Endodermal cell (in vitro differentiated cells): ENCODE results near the gene ENDOU. TPM values are rescaled to one million over a fixed set of nuclear protein-coding genes. Genes with fewer than 3 reads are reported as not detected.

Experiments
- DNase-seq: peaks from one replicate; pipeline ENCODE4 v3.0.0-alpha.2; 2017
- H3K27ac ChIP-seq: 2 replicates; pipeline ENCODE4 v1.5.1; 2013; ENCODE audit warnings: mild to moderate bottlenecking, low read depth, low read length, moderate library complexity
- H3K27me3 ChIP-seq: 2 replicates; pipeline ENCODE4 v1.6.1; 2013; ENCODE audit warnings: mild to moderate bottlenecking, low read length, moderate library complexity; ENCODE audit not compliant: insufficient read depth, control insufficient read depth, poor library complexity, severe bottlenecking
- H3K36me3 ChIP-seq: 2 replicates; pipeline ENCODE4 v1.7.0; 2013; ENCODE audit warnings: mild to moderate bottlenecking, low read length, moderate library complexity; ENCODE audit not compliant: control insufficient read depth, insufficient read depth
- H3K4me1 ChIP-seq: one replicate; pipeline ENCODE4 v1.7.0; 2013; ENCODE audit warnings: low read length; ENCODE audit not compliant: control insufficient read depth, insufficient read depth
- H3K4me3 ChIP-seq: 2 replicates; pipeline ENCODE4 v1.5.1; 2013; ENCODE audit warnings: mild to moderate bottlenecking, low read length, moderate library complexity
- H3K9ac ChIP-seq: 2 replicates; pipeline ENCODE4 v1.6.1; 2013; ENCODE audit warnings: mild to moderate bottlenecking, low read length, moderate library complexity; ENCODE audit not compliant: poor library complexity, severe bottlenecking; ENCODE audit errors: extremely low read depth
- H3K9me3 ChIP-seq: 2 replicates; pipeline ENCODE4 v1.6.1; 2013; ENCODE audit warnings: mild to moderate bottlenecking, low read length, moderate library complexity; ENCODE audit not compliant: control insufficient read depth
- H3K27ac Mint-ChIP-seq: 2 replicates; pipeline ENCODE4 v1.8.0; 2020; ENCODE audit warnings: mixed read lengths
- H3K27me3 Mint-ChIP-seq: 2 replicates; pipeline ENCODE4 v1.8.0; 2021; ENCODE audit warnings: mild to moderate bottlenecking, mixed read lengths; ENCODE audit not compliant: insufficient read depth
- H3K36me3 Mint-ChIP-seq: 2 replicates; pipeline ENCODE4 v1.8.0; 2020; ENCODE audit warnings: low read depth, mixed read lengths
- H3K4me1 Mint-ChIP-seq: 2 replicates; pipeline ENCODE4 v1.8.0; 2020; ENCODE audit warnings: mixed read lengths
- H3K4me3 Mint-ChIP-seq: 2 replicates; pipeline ENCODE4 v1.8.0; 2020; ENCODE audit warnings: mild to moderate bottlenecking, moderate library complexity, mixed read lengths
- H3K9me3 Mint-ChIP-seq: 2 replicates; pipeline ENCODE4 v1.8.0; 2020; ENCODE audit warnings: mild to moderate bottlenecking, mixed read lengths
- CTCF ChIP-seq: fragments of 200-600 bp; sonication (generic); conservative IDR thresholded peaks from 2 replicates; pipeline ENCODE4 v1.5.0; 2021; ENCODE audit warnings: antibody characterized with exemption, mild to moderate bottlenecking
- WGBS, 2 experiments: methylation state at CpG; one replicate each; pipeline versions ENCODE4 v1.1.5 to v1.1.7; 2013; ENCODE audit warnings: missing lambda C conversion rate in 2 of 2, mixed read lengths in 1 of 2; ENCODE audit not compliant: insufficient coverage in 1 of 2, insufficient read length in 1 of 2; 5-methylcytosine and 5-hydroxymethylcytosine counted together
- total RNA-seq, 2 donors: library from RNA; stranded (reverse); fragmentation: NEBNext Ultra II Directional in 1 of 2; extraction: Animal tissue kit (Norgen Biotek cat#: 25700) in 1 of 2; gene quantifications; 2 replicates in 1 of 2; 3 replicates in 1 of 2; pipeline ENCODE4 v1.2.1, GENCODE V29; 2021

ENDOU gene
- total RNA-seq, 2 donors from 2014 or later, result not detected

DNA sequence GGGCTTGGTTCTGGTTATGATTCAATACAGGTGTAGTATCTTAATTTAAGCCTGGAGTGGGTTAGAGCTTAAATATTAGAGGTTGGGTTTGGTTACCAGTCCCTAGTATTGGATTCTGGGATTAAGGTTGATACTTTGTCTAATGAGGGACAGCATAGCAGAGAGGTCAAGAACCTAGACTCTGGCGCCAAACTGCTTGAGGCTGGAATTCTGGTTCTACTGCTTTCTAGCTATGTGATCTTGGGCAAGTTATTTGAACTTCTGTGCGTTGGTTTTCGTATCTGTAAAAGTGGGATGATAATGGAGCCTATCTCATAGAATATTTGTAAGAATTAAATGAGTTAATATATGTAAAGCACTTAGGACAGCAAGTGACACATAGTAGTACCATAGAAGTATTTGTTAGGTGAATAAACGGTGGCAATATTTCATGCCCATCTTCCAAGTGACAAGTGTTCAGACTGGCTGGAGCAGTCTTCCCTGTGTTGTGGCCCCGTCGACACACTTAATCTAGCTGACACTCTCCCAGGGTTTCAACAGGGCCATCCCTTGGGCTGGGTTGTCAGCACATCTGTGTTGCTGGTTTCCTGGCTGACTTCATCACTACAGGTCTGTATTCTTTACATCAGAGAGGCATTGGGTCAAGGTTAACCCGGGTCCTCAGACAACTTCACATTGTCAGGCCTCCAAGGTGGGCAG lies 3.0 kb downstream of the ENDOU start:
- 86 to 90% methylated on average over 6 to 7 of the region's 7 CpGs for WGBS, 2 experiments
- no peak overlapping the region for H3K9ac ChIP-seq
- peak; percentile 33 for DNase-seq

DNA sequence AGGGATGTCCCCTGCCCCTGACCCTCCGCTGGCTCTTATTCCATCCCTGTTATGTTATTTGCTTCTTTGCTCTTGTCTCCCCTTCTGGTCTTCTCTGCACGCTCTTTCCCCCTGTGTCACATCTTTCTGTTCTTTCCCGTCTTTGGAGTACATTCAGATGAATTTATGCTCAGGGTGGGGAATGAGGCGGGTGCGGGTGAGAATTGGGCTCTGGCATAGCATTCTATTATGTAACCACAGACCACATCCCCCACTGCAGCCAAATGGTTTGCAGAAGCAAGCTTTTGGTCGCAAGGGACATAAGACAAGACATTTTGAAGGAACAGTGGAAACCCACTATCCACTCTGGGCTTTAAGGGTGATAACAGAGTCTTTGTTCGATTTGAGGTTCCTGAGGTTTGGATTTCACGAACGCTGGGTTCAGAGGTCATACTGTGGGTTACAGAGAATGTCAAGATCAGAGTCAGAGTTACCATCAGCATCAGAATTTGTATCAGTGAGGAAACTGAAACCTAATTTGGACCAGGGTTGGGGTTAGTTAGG lies 3.8 kb downstream of the ENDOU start:
- peaks cover 17% of the 10 kb centered on the region for H3K27me3 Mint-ChIP-seq
- no peaks in the 10 kb centered on the region for H3K9me3 Mint-ChIP-seq
- 92% methylated on average over 4 to 9 of the region's 9 CpGs for WGBS, 2 experiments
- no peak for TF ChIP-seq CTCF
- Histone ChIP-seq H3K9me3 (no peaks in the 10 kb centered on the region), H3K36me3 (no peaks in the 10 kb centered on the region), H3K4me1 (peaks cover 6% of the 10 kb centered on the region), H3K4me3 (no peak overlapping the region), H3K27me3 (no peaks in the 10 kb centered on the region), H3K9ac (no peak overlapping the region), H3K27ac (no peak overlapping the region)
- DNase-seq, result no peak
- no peak overlapping the region for H3K4me3 Mint-ChIP-seq
- H3K27ac Mint-ChIP-seq, result no peak overlapping the region
- no peaks in the 10 kb centered on the region for H3K36me3 Mint-ChIP-seq
- peaks cover 8% of the 10 kb centered on the region for H3K4me1 Mint-ChIP-seq

More for the DNA sequence above, 3.0 kb downstream of the ENDOU start:
- Histone ChIP-seq H3K9me3 (no peaks in the 10 kb centered on the region), H3K36me3 (no peaks in the 10 kb centered on the region), H3K4me3 (no peak overlapping the region), H3K27ac (no peak overlapping the region), H3K4me1 (peaks cover 6% of the 10 kb centered on the region), H3K27me3 (no peaks in the 10 kb centered on the region)
- Mint-ChIP-seq H3K27ac (no peak overlapping the region), H3K9me3 (no peaks in the 10 kb centered on the region), H3K4me1 (peaks cover 8% of the 10 kb centered on the region), H3K27me3 (peaks cover 11% of the 10 kb centered on the region), H3K36me3 (no peaks in the 10 kb centered on the region), H3K4me3 (no peak overlapping the region)
- no peak for TF ChIP-seq CTCF

DNA sequence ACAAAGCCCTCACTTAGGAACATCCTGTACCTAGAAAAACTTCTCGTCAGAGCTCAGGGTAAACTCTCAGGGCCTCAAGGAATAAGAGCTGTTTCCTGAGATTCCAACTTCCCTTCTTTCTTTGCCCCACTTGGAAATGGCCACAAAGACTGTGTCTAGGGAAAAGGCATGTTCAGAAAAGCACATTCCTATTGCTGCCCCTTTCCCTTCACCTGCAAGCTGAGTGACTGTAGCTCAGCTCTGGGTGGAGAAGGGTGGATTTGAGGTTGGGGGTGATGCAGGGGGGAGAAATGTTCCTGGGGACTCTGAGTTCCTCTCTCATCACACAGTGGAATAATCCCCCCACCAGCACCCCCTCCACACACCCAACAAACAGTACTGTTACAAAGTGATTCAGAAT lies 6.8 kb downstream of the ENDOU start:
- H3K27ac ChIP-seq, result no peak overlapping the region
- H3K4me1 ChIP-seq, result peaks cover 6% of the 10 kb centered on the region
- no peak overlapping the region for H3K9ac ChIP-seq
- TF ChIP-seq CTCF, result no peak
- WGBS, 2 experiments, result 100% methylated on average over 1 of the region's 1 CpG; no CpG with 5 or more reads in 1 of the 2 experiments
- H3K9me3 Mint-ChIP-seq, result no peaks in the 10 kb centered on the region
- H3K4me3 Mint-ChIP-seq, result no peak overlapping the region
- no peaks in the 10 kb centered on the region for H3K36me3 ChIP-seq
- no peak overlapping the region for H3K27ac Mint-ChIP-seq
- H3K27me3 Mint-ChIP-seq, result peaks cover 20% of the 10 kb centered on the region
- H3K27me3 ChIP-seq, result no peaks in the 10 kb centered on the region
- H3K4me1 Mint-ChIP-seq, result peaks cover 10% of the 10 kb centered on the region
- H3K36me3 Mint-ChIP-seq, result no peaks in the 10 kb centered on the region
- H3K9me3 ChIP-seq, result no peaks in the 10 kb centered on the region
- H3K4me3 ChIP-seq, result no peak overlapping the region
- DNase-seq, result peak; percentile 37
